SH-SY5Y (cell line): ENCODE results near the gene CEP44.
A peak's percentile ranks its signal among the peaks of the same experiment; 100 is the strongest.

ENCODE experiments used
- GATA2 ChIP-seq: IDR thresholded peaks from 2 replicates; pipeline ENCODE4 v1.6.1; 2011; ENCODE audit warnings: mild to moderate bottlenecking, low read depth, low read length
- GATA3 ChIP-seq: IDR thresholded peaks from 2 replicates; pipeline ENCODE4 v1.6.1; 2011; ENCODE audit warnings: low read depth, mild to moderate bottlenecking, low read length, moderate library complexity

Gene CEP44

GRCh38 chr4:174283507-174284471 is at the start of gene CEP44, which contains the start of gene FBXO8:
CEP44 (plus strand) TSS chr4:174283911; CDS start chr4:174299122, 15,211 bp downstream.
FBXO8 (minus strand) TSS chr4:174283667; CDS start chr4:174263092, 20,575 bp downstream.
- no peak for TF ChIP-seq GATA2
- no peak for TF ChIP-seq GATA3

- TF ChIP-seq GATA3 (no peak), GATA2 (no peak)
Observed at GRCh38 chr4:174236359-174236758, 47.4 kb upstream of the CEP44 start.

GRCh38 chr4:174241162-174241561 is 42.5 kb upstream of the CEP44 start:
- TF ChIP-seq GATA2: no peak
- no peak for TF ChIP-seq GATA3

GRCh38 chr4:174244441-174244840 is 39.3 kb upstream of the CEP44 start:
- no peak for TF ChIP-seq GATA3
- TF ChIP-seq GATA2: no peak

- no peak for TF ChIP-seq GATA3
- TF ChIP-seq GATA2: no peak
Observed at GRCh38 chr4:174245714-174246113, 38.0 kb upstream of the CEP44 start.

- TF ChIP-seq GATA2 (no peak), GATA3 (no peak)
Observed at GRCh38 chr4:174248407-174248806, 35.3 kb upstream of the CEP44 start.

- TF ChIP-seq GATA3 (no peak), GATA2 (no peak)
Observed at GRCh38 chr4:174252412-174252811, 31.3 kb upstream of the CEP44 start.

GRCh38 chr4:174254613-174255012 is 29.1 kb upstream of the CEP44 start:
- TF ChIP-seq GATA2: no peak
- TF ChIP-seq GATA3: 0 out of 2 replicates have a peak, but pooled peaks have one; percentile 22

- TF ChIP-seq GATA3: no peak
Observed at GRCh38 chr4:174255374-174255773, 28.3 kb upstream of the CEP44 start.

- TF ChIP-seq GATA2 (no peak), GATA3 (no peak)
Observed at GRCh38 chr4:174255786-174256185, 27.9 kb upstream of the CEP44 start.

GRCh38 chr4:174256277-174256713 is 27.4 kb upstream of the CEP44 start:
- TF ChIP-seq GATA2 (no peak), GATA3 (no peak)

GRCh38 chr4:174259580-174259979 is 24.1 kb upstream of the CEP44 start:
- no peak for TF ChIP-seq GATA3
- TF ChIP-seq GATA2: no peak

- TF ChIP-seq GATA2 (peak; percentile 68), GATA3 (peak; percentile 97)
Observed at GRCh38 chr4:174260099-174260498, 23.6 kb upstream of the CEP44 start.

GRCh38 chr4:174262624-174263444 is 20.9 kb upstream of the CEP44 start:
- no peak for TF ChIP-seq GATA2
- no peak for TF ChIP-seq GATA3

GRCh38 chr4:174263445-174263736 is 20.3 kb upstream of the CEP44 start:
- TF ChIP-seq GATA3: no peak
- TF ChIP-seq GATA2: no peak
